GM23338 (cell line): ENCODE measurements around the gene TXNDC17. TPM values are rescaled to one million over a fixed set of nuclear protein-coding genes. Genes with fewer than 3 reads are reported as not detected.

Source experiments
- ATAC-seq: fragments of 200-7000 bp; cut with Tn5 transposase; 3 replicates; pipeline ENCODE4 v1.9.1; 2020
- DNase-seq: peaks from one replicate; pipeline ENCODE4 v3.0.0-alpha.2; 2015; ENCODE audit warnings: low spot score
- H2AFZ ChIP-seq: fragments of 200-600 bp; sonication (generic); 2 replicates; pipeline ENCODE4 v1.8.0; 2016; ENCODE audit warnings: antibody characterized with exemption, mild to moderate bottlenecking, moderate library complexity
- H3F3A ChIP-seq: fragments of 200-600 bp; sonication (generic); replicated peaks from 2 replicates; pipeline ENCODE4 v1.8.0; 2017; ENCODE audit warnings: antibody characterized with exemption, mixed run types, low read depth
- H3K27ac ChIP-seq: fragments of 200-600 bp; sonication (generic); 2 replicates; pipeline ENCODE4 v1.6.1; 2016; ENCODE audit warnings: low read depth
- H3K27me3 ChIP-seq: fragments of 200-600 bp; sonication (generic); 2 replicates; pipeline ENCODE4 v1.8.0; 2016; ENCODE audit warnings: mild to moderate bottlenecking, mixed run types, moderate library complexity; ENCODE audit not compliant: insufficient read depth
- H3K36me3 ChIP-seq: fragments of 200-600 bp; sonication (generic); 2 replicates; pipeline ENCODE4 v1.8.0; 2016; ENCODE audit warnings: mild to moderate bottlenecking; ENCODE audit not compliant: insufficient read depth
- H3K4me1 ChIP-seq: fragments of 200-600 bp; sonication (generic); 2 replicates; pipeline ENCODE4 v1.8.0; 2016; ENCODE audit warnings: mild to moderate bottlenecking, moderate library complexity; ENCODE audit not compliant: insufficient read depth
- H3K4me2 ChIP-seq: fragments of 200-600 bp; sonication (generic); 2 replicates; pipeline ENCODE4 v1.7.1; 2017; ENCODE audit warnings: mixed run types
- H3K4me3 ChIP-seq: fragments of 200-600 bp; sonication (generic); 2 replicates; pipeline ENCODE4 v1.6.1; 2016; ENCODE audit warnings: mixed run types
- H3K79me2 ChIP-seq: fragments of 200-600 bp; sonication (generic); replicated peaks from 2 replicates; pipeline ENCODE4 v1.8.0; 2017; ENCODE audit warnings: mild to moderate bottlenecking; ENCODE audit not compliant: insufficient read depth
- H3K9me2 ChIP-seq: fragments of 200-600 bp; sonication (generic); 2 replicates; pipeline ENCODE4 v1.8.0; 2017; ENCODE audit not compliant: insufficient read depth
- H4K20me1 ChIP-seq: fragments of 200-600 bp; sonication (generic); replicated peaks from 2 replicates; pipeline ENCODE4 v1.8.0; 2017; ENCODE audit warnings: mild to moderate bottlenecking; ENCODE audit not compliant: insufficient read depth
- H3K27ac Mint-ChIP-seq: 2 replicates; pipeline ENCODE4 v1.8.0; 2020; ENCODE audit warnings: inconsistent platforms, mild to moderate bottlenecking, moderate library complexity, mixed read lengths
- H3K27me3 Mint-ChIP-seq: 3 replicates; pipeline ENCODE4 v1.8.0; 2022; ENCODE audit warnings: low read depth, mild to moderate bottlenecking, moderate library complexity, mixed read lengths, inconsistent platforms; ENCODE audit not compliant: insufficient read depth, poor library complexity
- H3K36me3 Mint-ChIP-seq: 3 replicates; pipeline ENCODE4 v1.8.0; 2021; ENCODE audit warnings: low read depth, mild to moderate bottlenecking, inconsistent platforms, moderate library complexity, mixed read lengths
- H3K4me1 Mint-ChIP-seq: 3 replicates; pipeline ENCODE4 v1.8.0; 2020; ENCODE audit warnings: mild to moderate bottlenecking, inconsistent platforms, mixed read lengths
- H3K4me3 Mint-ChIP-seq: 3 replicates; pipeline ENCODE4 v1.8.0; 2021; ENCODE audit warnings: moderate library complexity, mild to moderate bottlenecking, inconsistent platforms, mixed read lengths
- H3K9me3 Mint-ChIP-seq: 3 replicates; pipeline ENCODE4 v1.8.0; 2020; ENCODE audit warnings: moderate library complexity, mild to moderate bottlenecking, inconsistent platforms, mixed read lengths
- CREB1 ChIP-seq: fragments of 250-450 bp; sonication (Bioruptor Pico); IDR thresholded peaks from 2 replicates; pipeline ENCODE4 v1.5.0; 2020; ENCODE audit warnings: low read depth, mild to moderate bottlenecking, moderate library complexity
- EZH2 ChIP-seq: fragments of 200-600 bp; sonication (generic); IDR thresholded peaks from one replicate; pipeline ENCODE4 v1.8.0; 2017; ENCODE audit warnings: antibody characterized with exemption, mild to moderate bottlenecking, low read depth; ENCODE audit not compliant: unreplicated experiment
- EZH2phosphoT487 ChIP-seq: fragments of 200-600 bp; sonication (generic); IDR thresholded peaks from one replicate; pipeline ENCODE4 v1.8.1; 2018; ENCODE audit warnings: antibody characterized with exemption; ENCODE audit not compliant: unreplicated experiment
- JUNB ChIP-seq: IDR thresholded peaks from one replicate; pipeline ENCODE4 v1.6.1; 2016; ENCODE audit warnings: antibody characterized with exemption; ENCODE audit not compliant: unreplicated experiment
- NANOG ChIP-seq: IDR thresholded peaks from 2 replicates; pipeline ENCODE4 v1.6.1; 2016; ENCODE audit warnings: antibody characterized with exemption, borderline replicate concordance
- POLR2AphosphoS5 ChIP-seq: IDR thresholded peaks from 2 replicates; pipeline ENCODE4 v1.6.1; 2016; ENCODE audit warnings: antibody characterized with exemption, low read depth
- STAT1 ChIP-seq: IDR thresholded peaks from one replicate; pipeline ENCODE4 v1.6.1; 2016; ENCODE audit warnings: antibody characterized with exemption; ENCODE audit not compliant: unreplicated experiment
- ZNF114 ChIP-seq: fragments of 250-450 bp; sonication (Bioruptor Pico); IDR thresholded peaks from 2 replicates; pipeline ENCODE4 v1.5.0; 2020; ENCODE audit warnings: mild to moderate bottlenecking, moderate library complexity
- ZNF331 ChIP-seq: fragments of 250-450 bp; sonication (Bioruptor Pico); IDR thresholded peaks from 2 replicates; pipeline ENCODE4 v1.5.0; 2020; ENCODE audit warnings: low read depth, mild to moderate bottlenecking, moderate library complexity
- polyA plus RNA-seq: library from polyadenylated mRNA; unstranded; fragments of >200 nt; fragmentation: Nextera tagmentation; extraction: Ambion mirVana; gene quantifications from 2 replicates; pipeline ENCODE4 v1.2.1, GENCODE V29; 2016
- total RNA-seq: library from RNA; depleted of rRNA; stranded (reverse); fragments of >200 nt; shearing (Covaris generic); gene quantifications from 2 replicates; pipeline ENCODE4 v1.2.3, GENCODE V29; 2014
- TF ChIP-seq, protein P1 (sequence below): IDR thresholded peaks from 2 replicates; pipeline ENCODE4 v1.6.1; 2016; ENCODE audit warnings: antibody characterized with exemption
- TF ChIP-seq, protein P2 (sequence below): fragments of 250-450 bp; sonication (Bioruptor Pico); IDR thresholded peaks from 2 replicates; pipeline ENCODE4 v1.5.0; 2020; ENCODE audit warnings: mild to moderate bottlenecking, moderate library complexity
- TF ChIP-seq, protein P3 (sequence below): IDR thresholded peaks from one replicate; pipeline ENCODE4 v1.6.1; 2018; ENCODE audit warnings: antibody characterized with exemption; ENCODE audit not compliant: unreplicated experiment
- TF ChIP-seq, protein P4 (sequence below), 2 experiments: fragments of 200-600 bp in 1 of 2; sonication (generic) in 1 of 2; conservative IDR thresholded peaks; 2 replicates each; pipeline versions ENCODE4 v1.5.1 to v1.6.1; 2016 to 2017; ENCODE audit warnings: antibody characterized with exemption in 2 of 2, low read depth in 2 of 2, mild to moderate bottlenecking in 2 of 2, moderate library complexity in 1 of 2

Gene TXNDC17
- total and polyA plus RNA-seq, 2 experiments from 2014 or later = 202 to 887 TPM

DNA sequence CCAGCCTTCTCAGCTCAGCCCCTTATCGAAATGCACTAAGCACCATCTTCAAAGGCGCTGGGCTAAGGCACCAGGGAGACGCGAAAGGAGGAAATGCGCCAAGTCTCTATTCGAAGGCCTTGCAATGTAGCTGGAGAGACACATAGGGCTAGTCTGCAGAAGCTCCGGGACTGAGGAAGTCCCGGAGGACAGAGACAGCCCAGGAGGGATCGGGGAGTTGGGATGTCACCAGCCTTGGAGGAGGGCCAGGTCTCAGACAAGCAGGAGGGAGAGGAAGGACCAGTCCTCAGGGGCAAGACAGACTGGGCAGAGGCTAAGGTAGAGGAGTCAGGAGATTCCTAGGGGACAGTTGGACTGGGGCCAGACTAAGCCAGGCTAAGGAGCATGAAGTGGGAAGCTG, 19.2 kb downstream of the TXNDC17 start:
- no peaks in the 10 kb centered on the region for H3K36me3 ChIP-seq
- H3K36me3 Mint-ChIP-seq = no peaks in the 10 kb centered on the region
- H3K9me3 Mint-ChIP-seq = no peaks in the 10 kb centered on the region; the same call in 2 of the 3 replicates
- H3K4me1 Mint-ChIP-seq = peaks cover 14% of the 10 kb centered on the region
- no peak for TF ChIP-seq POLR2AphosphoS5
- no peak for TF ChIP-seq CREB1 (CRISPR knock-in tag)
- TF ChIP-seq STAT1 = no peak
- TF ChIP-seq, protein P1, sequence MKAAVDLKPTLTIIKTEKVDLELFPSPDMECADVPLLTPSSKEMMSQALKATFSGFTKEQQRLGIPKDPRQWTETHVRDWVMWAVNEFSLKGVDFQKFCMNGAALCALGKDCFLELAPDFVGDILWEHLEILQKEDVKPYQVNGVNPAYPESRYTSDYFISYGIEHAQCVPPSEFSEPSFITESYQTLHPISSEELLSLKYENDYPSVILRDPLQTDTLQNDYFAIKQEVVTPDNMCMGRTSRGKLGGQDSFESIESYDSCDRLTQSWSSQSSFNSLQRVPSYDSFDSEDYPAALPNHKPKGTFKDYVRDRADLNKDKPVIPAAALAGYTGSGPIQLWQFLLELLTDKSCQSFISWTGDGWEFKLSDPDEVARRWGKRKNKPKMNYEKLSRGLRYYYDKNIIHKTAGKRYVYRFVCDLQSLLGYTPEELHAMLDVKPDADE = no peak
- TF ChIP-seq JUNB = no peak
- TF ChIP-seq, protein P2, sequence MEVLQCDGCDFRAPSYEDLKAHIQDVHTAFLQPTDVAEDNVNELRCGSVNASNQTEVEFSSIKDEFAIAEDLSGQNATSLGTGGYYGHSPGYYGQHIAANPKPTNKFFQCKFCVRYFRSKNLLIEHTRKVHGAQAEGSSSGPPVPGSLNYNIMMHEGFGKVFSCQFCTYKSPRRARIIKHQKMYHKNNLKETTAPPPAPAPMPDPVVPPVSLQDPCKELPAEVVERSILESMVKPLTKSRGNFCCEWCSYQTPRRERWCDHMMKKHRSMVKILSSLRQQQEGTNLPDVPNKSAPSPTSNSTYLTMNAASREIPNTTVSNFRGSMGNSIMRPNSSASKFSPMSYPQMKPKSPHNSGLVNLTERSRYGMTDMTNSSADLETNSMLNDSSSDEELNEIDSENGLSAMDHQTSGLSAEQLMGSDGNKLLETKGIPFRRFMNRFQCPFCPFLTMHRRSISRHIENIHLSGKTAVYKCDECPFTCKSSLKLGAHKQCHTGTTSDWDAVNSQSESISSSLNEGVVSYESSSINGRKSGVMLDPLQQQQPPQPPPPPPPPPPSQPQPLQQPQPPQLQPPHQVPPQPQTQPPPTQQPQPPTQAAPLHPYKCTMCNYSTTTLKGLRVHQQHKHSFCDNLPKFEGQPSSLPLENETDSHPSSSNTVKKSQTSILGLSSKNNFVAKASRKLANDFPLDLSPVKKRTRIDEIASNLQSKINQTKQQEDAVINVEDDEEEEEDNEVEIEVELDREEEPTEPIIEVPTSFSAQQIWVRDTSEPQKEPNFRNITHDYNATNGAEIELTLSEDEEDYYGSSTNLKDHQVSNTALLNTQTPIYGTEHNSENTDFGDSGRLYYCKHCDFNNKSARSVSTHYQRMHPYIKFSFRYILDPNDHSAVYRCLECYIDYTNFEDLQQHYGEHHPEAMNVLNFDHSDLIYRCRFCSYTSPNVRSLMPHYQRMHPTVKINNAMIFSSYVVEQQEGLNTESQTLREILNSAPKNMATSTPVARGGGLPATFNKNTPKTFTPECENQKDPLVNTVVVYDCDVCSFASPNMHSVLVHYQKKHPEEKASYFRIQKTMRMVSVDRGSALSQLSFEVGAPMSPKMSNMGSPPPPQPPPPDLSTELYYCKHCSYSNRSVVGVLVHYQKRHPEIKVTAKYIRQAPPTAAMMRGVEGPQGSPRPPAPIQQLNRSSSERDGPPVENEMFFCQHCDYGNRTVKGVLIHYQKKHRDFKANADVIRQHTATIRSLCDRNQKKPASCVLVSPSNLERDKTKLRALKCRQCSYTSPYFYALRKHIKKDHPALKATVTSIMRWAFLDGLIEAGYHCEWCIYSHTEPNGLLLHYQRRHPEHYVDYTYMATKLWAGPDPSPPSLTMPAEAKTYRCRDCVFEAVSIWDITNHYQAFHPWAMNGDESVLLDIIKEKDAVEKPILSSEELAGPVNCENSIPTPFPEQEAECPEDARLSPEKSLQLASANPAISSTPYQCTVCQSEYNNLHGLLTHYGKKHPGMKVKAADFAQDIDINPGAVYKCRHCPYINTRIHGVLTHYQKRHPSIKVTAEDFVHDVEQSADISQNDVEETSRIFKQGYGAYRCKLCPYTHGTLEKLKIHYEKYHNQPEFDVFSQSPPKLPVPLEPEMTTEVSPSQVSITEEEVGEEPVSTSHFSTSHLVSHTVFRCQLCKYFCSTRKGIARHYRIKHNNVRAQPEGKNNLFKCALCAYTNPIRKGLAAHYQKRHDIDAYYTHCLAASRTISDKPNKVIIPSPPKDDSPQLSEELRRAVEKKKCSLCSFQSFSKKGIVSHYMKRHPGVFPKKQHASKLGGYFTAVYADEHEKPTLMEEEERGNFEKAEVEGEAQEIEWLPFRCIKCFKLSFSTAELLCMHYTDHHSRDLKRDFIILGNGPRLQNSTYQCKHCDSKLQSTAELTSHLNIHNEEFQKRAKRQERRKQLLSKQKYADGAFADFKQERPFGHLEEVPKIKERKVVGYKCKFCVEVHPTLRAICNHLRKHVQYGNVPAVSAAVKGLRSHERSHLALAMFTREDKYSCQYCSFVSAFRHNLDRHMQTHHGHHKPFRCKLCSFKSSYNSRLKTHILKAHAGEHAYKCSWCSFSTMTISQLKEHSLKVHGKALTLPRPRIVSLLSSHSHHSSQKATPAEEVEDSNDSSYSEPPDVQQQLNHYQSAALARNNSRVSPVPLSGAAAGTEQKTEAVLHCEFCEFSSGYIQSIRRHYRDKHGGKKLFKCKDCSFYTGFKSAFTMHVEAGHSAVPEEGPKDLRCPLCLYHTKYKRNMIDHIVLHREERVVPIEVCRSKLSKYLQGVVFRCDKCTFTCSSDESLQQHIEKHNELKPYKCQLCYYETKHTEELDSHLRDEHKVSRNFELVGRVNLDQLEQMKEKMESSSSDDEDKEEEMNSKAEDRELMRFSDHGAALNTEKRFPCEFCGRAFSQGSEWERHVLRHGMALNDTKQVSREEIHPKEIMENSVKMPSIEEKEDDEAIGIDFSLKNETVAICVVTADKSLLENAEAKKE (CRISPR knock-in tag) = no peak
- TF ChIP-seq EZH2phosphoT487 = no peak
- TF ChIP-seq ZNF331 = no peak
- TF ChIP-seq, protein P3, sequence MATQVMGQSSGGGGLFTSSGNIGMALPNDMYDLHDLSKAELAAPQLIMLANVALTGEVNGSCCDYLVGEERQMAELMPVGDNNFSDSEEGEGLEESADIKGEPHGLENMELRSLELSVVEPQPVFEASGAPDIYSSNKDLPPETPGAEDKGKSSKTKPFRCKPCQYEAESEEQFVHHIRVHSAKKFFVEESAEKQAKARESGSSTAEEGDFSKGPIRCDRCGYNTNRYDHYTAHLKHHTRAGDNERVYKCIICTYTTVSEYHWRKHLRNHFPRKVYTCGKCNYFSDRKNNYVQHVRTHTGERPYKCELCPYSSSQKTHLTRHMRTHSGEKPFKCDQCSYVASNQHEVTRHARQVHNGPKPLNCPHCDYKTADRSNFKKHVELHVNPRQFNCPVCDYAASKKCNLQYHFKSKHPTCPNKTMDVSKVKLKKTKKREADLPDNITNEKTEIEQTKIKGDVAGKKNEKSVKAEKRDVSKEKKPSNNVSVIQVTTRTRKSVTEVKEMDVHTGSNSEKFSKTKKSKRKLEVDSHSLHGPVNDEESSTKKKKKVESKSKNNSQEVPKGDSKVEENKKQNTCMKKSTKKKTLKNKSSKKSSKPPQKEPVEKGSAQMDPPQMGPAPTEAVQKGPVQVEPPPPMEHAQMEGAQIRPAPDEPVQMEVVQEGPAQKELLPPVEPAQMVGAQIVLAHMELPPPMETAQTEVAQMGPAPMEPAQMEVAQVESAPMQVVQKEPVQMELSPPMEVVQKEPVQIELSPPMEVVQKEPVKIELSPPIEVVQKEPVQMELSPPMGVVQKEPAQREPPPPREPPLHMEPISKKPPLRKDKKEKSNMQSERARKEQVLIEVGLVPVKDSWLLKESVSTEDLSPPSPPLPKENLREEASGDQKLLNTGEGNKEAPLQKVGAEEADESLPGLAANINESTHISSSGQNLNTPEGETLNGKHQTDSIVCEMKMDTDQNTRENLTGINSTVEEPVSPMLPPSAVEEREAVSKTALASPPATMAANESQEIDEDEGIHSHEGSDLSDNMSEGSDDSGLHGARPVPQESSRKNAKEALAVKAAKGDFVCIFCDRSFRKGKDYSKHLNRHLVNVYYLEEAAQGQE = no peak
- TF ChIP-seq NANOG = no peak
- TF ChIP-seq ZNF114 (CRISPR knock-in tag) = no peak
- no peak for TF ChIP-seq EZH2
- TF ChIP-seq, protein P4, sequence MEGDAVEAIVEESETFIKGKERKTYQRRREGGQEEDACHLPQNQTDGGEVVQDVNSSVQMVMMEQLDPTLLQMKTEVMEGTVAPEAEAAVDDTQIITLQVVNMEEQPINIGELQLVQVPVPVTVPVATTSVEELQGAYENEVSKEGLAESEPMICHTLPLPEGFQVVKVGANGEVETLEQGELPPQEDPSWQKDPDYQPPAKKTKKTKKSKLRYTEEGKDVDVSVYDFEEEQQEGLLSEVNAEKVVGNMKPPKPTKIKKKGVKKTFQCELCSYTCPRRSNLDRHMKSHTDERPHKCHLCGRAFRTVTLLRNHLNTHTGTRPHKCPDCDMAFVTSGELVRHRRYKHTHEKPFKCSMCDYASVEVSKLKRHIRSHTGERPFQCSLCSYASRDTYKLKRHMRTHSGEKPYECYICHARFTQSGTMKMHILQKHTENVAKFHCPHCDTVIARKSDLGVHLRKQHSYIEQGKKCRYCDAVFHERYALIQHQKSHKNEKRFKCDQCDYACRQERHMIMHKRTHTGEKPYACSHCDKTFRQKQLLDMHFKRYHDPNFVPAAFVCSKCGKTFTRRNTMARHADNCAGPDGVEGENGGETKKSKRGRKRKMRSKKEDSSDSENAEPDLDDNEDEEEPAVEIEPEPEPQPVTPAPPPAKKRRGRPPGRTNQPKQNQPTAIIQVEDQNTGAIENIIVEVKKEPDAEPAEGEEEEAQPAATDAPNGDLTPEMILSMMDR (conservative IDR thresholded peaks at IDR 0.05; ENCODE audit: low read depth in 2 of 2) = no peak
- no peak for DNase-seq
- no peaks in the 10 kb centered on the region for H3K9me2 ChIP-seq
- H3K4me1 ChIP-seq = peaks cover 2% of the 10 kb centered on the region; the same call in 1 of the 2 replicates
- no peak for ATAC-seq
- peaks cover 38% of the 10 kb centered on the region for H3K27me3 ChIP-seq
- H3K4me2 ChIP-seq = no peak overlapping the region
- H3K27ac Mint-ChIP-seq = no peak overlapping the region
- H3K4me3 Mint-ChIP-seq = no peak overlapping the region
- peaks cover 26% of the 10 kb centered on the region for H3K27me3 Mint-ChIP-seq
- 0 out of 2 replicates have a peak, but pooled peaks cover 3% of the 10 kb centered on the region for H3F3A ChIP-seq
- no peak overlapping the region for H2AFZ ChIP-seq
- H3K4me3 ChIP-seq = no peak overlapping the region
- no peaks in the 10 kb centered on the region for H3K79me2 ChIP-seq
- no peaks in the 10 kb centered on the region for H4K20me1 ChIP-seq
- no peak overlapping the region for H3K27ac ChIP-seq
